H1 (cell line): ENCODE results near the gene CAPN13. TPM values are rescaled to one million over a fixed set of nuclear protein-coding genes. Genes with fewer than 3 reads are reported as not detected.
A peak's percentile ranks its signal among the peaks of the same experiment; 100 is the strongest.

Source experiments
- CBX5 ChIP-seq: fragments of 300-800, 300-1000 bp; sonication (generic); IDR thresholded peaks from 2 replicates; pipeline ENCODE4 v1.7.1; 2016; ENCODE audit warnings: antibody characterized with exemption, low read length, low read depth
- CEBPB ChIP-seq: IDR thresholded peaks from 2 replicates; pipeline ENCODE4 v1.6.1; 2012; ENCODE audit warnings: low read depth, low read length
- CHD2 ChIP-seq: IDR thresholded peaks from 2 replicates; pipeline ENCODE4 v1.6.1; 2012; ENCODE audit warnings: low read length, improper control_type of control experiment
- CTBP2 ChIP-seq: IDR thresholded peaks from 2 replicates; pipeline ENCODE4 v1.7.0; 2011; ENCODE audit warnings: borderline replicate concordance, mild to moderate bottlenecking, moderate library complexity, mixed read lengths, low read length; ENCODE audit not compliant: insufficient read depth, insufficient read length
- GABPA ChIP-seq: IDR thresholded peaks from 2 replicates; pipeline ENCODE4 v1.6.1; 2011; ENCODE audit warnings: mild to moderate bottlenecking, low read length, moderate library complexity, borderline replicate concordance; ENCODE audit not compliant: insufficient read depth
- JUND ChIP-seq: IDR thresholded peaks from 2 replicates; pipeline ENCODE4 v1.6.1; 2011; ENCODE audit warnings: mild to moderate bottlenecking, improper control_type of control experiment, low read length
- POU5F1 ChIP-seq: IDR thresholded peaks from 2 replicates; pipeline ENCODE4 v1.6.1; 2011; ENCODE audit warnings: low read depth, mild to moderate bottlenecking, low read length, moderate library complexity
- RFX5 ChIP-seq: IDR thresholded peaks from 2 replicates; pipeline ENCODE4 v1.6.1; 2011; ENCODE audit warnings: low read depth, low read length, improper control_type of control experiment, borderline replicate concordance
- SAP30 ChIP-seq: fragments of 300-600 bp; sonication (generic); IDR thresholded peaks from 2 replicates; pipeline ENCODE4 v1.7.1; 2012; ENCODE audit warnings: low read length, moderate library complexity, mild to moderate bottlenecking, inconsistent platforms; ENCODE audit not compliant: insufficient read depth, insufficient replicate concordance
- SIX5 ChIP-seq: IDR thresholded peaks from 2 replicates; pipeline ENCODE4 v1.6.1; 2011; ENCODE audit warnings: mild to moderate bottlenecking, low read depth, low read length
- TBP ChIP-seq: IDR thresholded peaks from 2 replicates; pipeline ENCODE4 v1.6.1; 2011; ENCODE audit warnings: low read depth, low read length, improper control_type of control experiment
- TEAD4 ChIP-seq: IDR thresholded peaks from 2 replicates; pipeline ENCODE4 v1.6.1; 2012; ENCODE audit warnings: low read depth, low read length, inconsistent platforms, mixed read lengths
- YY1 ChIP-seq: IDR thresholded peaks from 2 replicates; pipeline ENCODE4 v1.6.1; 2011; ENCODE audit warnings: low read depth, mild to moderate bottlenecking, low read length
- polyA plus RNA-seq, 7 experiments: library from polyadenylated mRNA; depleted of rRNA in 3 of 7; stranded (reverse) in 5 of 7; unstranded in 2 of 7; fragments of >200 nt in 5 of 7; fragments of 200-250 nt in 2 of 7; gene quantifications; 1 replicate in 5 of 7; 2 replicates in 1 of 7; 4 replicates in 1 of 7; pipeline versions ENCODE4 v1.2.1 to v1.2.3, GENCODE V29; 2011 to 2013; ENCODE audit warnings: missing spikeins in 2 of 7, mixed read lengths in 2 of 7
- total RNA-seq: library from RNA; stranded (reverse); fragmentation: NEBNext Ultra II Directional; extraction: Animal tissue kit (Norgen Biotek cat#: 25700); gene quantifications from 2 replicates; pipeline ENCODE4 v1.2.1, GENCODE V29; 2021
- TF ChIP-seq, protein P1 (sequence below): IDR thresholded peaks from 2 replicates; pipeline ENCODE4 v1.6.1; 2012; ENCODE audit warnings: inconsistent platforms

CAPN13 gene
- total and polyA plus RNA-seq, 2 of the 8 experiments (the other 6 are each of a cell fraction or from before 2014, with no cell fraction given): 2.4 TPM

DNA sequence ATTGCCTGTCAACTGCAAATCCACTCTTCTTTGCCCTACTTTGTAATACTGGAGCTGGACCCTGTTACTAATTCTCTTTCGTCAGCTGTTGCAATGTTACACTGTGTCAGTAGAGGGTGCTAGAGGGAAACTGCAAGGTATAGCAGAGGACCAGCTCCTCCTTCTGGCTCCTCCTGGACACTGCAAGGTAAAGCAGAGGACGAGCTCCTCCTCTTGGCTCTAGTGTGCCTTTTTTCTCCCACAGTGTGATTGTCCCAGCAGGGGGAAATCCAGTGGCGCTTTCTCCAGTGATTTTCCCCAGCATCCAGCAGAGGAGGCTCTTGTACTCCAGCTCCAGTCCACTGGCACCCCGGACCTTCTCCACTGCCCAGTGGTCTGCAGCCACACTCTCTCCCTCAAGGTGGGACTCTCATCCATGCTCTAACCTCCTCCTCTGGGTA, 95.6 kb downstream of the CAPN13 start (continued):
- TF ChIP-seq CEBPB (peak; percentile 73), POU5F1 (peak; percentile 31; the same call in 1 of the 2 replicates), CTBP2 (no peak), CHD2 (no peak), CBX5 (no peak), YY1 (peak; percentile 61; the same call in 1 of the 2 replicates), GABPA (no peak), SIX5 (no peak), JUND (peak; percentile 67), SAP30 (no peak), RFX5 (no peak), TBP (peak; percentile 18; the same call in 1 of the 2 replicates), TEAD4 (no peak)
- TF ChIP-seq, protein P1, sequence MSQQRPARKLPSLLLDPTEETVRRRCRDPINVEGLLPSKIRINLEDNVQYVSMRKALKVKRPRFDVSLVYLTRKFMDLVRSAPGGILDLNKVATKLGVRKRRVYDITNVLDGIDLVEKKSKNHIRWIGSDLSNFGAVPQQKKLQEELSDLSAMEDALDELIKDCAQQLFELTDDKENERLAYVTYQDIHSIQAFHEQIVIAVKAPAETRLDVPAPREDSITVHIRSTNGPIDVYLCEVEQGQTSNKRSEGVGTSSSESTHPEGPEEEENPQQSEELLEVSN: no peak
